Gastrocnemius medialis (tissue), 4 donors: ENCODE data around the gene TAF7. TPM values are rescaled to one million over a fixed set of nuclear protein-coding genes. Genes with fewer than 3 reads are reported as not detected.
"Not testable (repeated sequence)": the region's sequence is repeated elsewhere in the genome, so short reads cannot be mapped to it uniquely, and the experiment has no call there.

Experiments
- ATAC-seq, 2 donors: fragments of 150-250 bp; one replicate each; pipeline ENCODE4 v1.9.1; 2016
- DNase-seq, 2 donors: peaks; one replicate each; pipeline ENCODE4 v3.0.0-alpha.2; 2019
- H3K27ac ChIP-seq, 4 donors: fragments of 200-600 bp; sonication (generic); 1 replicate in 1 of 4; 2 replicates in 3 of 4; pipeline ENCODE4 v1.5.1; 2016 to 2018; ENCODE audit warnings: mild to moderate bottlenecking in 2 of 4, moderate library complexity in 1 of 4
- H3K27me3 ChIP-seq, 3 donors: fragments of 200-600 bp; sonication (generic) in 2 of 3; 1 replicate in 1 of 3; 2 replicates in 2 of 3; pipeline versions ENCODE4 v1.5.1 to v1.6.0; 2016 to 2019; ENCODE audit warnings: mild to moderate bottlenecking in 1 of 3, moderate library complexity in 1 of 3
- H3K36me3 ChIP-seq, 2 donors: fragments of 200-600 bp; sonication (generic) in 1 of 2; one replicate each; pipeline ENCODE4 v1.5.1; 2017 to 2018
- H3K4me1 ChIP-seq, 2 donors: fragments of 200-600 bp; sonication (generic) in 1 of 2; one replicate each; pipeline ENCODE4 v1.5.1; 2016 to 2017; ENCODE audit warnings: mild to moderate bottlenecking in 2 of 2
- H3K4me3 ChIP-seq, 4 donors: fragments of 200-600 bp; sonication (generic) in 3 of 4; 1 replicate in 1 of 4; 2 replicates in 3 of 4; pipeline ENCODE4 v1.5.1; 2016 to 2019; ENCODE audit warnings: mild to moderate bottlenecking in 2 of 4
- H3K9me3 ChIP-seq, 3 donors: fragments of 200-600 bp; sonication (generic) in 2 of 3; 1 replicate in 1 of 3; 2 replicates in 2 of 3; pipeline ENCODE4 v1.5.1; 2016 to 2019
- POLR2A ChIP-seq, 2 donors: fragments of 450-650 bp; IDR thresholded peaks; one replicate each; pipeline ENCODE4 v1.6.1; 2017; ENCODE audit warnings: antibody characterized with exemption in 2 of 2, mild to moderate bottlenecking in 2 of 2, moderate library complexity in 2 of 2
- in situ Hi-C, 4 donors: fragments of 200-750 bp; cut with MboI; loops; one replicate each; pipeline versions ENCODE4 v1.15.0 to v1.8.0; 2017; ENCODE audit warnings: low sequenced_read_pairs in 4 of 4
- intact Hi-C: fragments of 100-400 bp; cut with DNase I; formaldehyde crosslinking; loops from one replicate; pipeline ENCODE4 v1.15.1; 2023; ENCODE audit warnings: low total_unique reads
- total RNA-seq, 4 donors: library from RNA; depleted of rRNA; stranded (reverse); fragments of >200 nt; gene quantifications; one replicate each; pipeline versions ENCODE4 v1.1.0 to v1.2.3, GENCODE V29; 2016
- TF ChIP-seq, protein P1 (sequence below), 5 experiments: fragments of 450-650 bp in 3 of 5; fragments of 200-600 bp in 2 of 5; sonication (generic) in 2 of 5; IDR thresholded peaks in 4 of 5; conservative IDR thresholded peaks in 1 of 5; 1 replicate in 4 of 5; 2 replicates in 1 of 5; pipeline ENCODE4 v1.5.1; 2016 to 2019; ENCODE audit warnings: antibody characterized with exemption in 5 of 5, mild to moderate bottlenecking in 3 of 5, moderate library complexity in 3 of 5

Gene TAF7
- total RNA-seq, 4 donors from 2014 or later: 60.9 to 91.2 (median 79.8) TPM

DNA sequence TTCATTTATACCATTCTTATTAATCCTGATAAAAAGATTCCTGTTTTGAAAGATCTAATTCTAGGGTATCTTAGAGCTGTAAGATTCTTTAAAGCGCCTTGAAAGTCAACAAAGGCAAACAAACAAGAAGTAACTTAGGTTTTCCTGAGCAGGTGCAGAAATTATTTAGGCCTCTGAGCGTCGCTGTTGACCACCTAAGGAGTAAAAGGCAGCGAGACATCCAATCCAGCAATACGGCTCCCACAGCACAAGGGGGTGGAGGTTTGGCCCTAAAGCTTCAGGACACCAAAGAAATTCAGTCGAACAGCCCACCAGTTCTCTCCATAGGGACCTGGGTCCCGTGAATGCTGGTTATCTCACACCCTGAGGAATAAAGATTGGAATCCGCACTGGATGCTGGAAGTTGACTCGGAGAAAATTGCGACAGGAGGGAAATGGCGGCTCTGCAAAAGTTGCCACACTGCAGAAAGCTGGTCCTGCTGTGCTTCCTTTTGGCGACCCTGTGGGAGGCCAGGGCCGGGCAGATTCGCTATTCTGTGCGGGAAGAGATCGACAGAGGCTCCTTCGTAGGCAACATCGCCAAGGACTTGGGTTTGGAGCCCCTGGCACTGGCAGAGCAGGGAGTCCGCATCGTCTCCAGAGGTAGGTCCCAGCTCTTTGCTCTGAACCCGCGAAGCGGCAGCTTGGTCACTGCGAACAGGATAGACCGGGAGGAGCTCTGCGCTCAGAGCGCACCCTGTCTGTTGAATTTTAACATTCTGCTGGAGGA lies 18.1 kb upstream of the TAF7 start, which contains the start of gene PCDHGA2:
Gene PCDHGA2, plus strand, starts transcription at position 223 of the 769 bp plus-strand sequence.
- peak within 1 kb of the TSS; percentile 12 to 58 (median 48) for H3K4me3 ChIP-seq
- peak within 1 kb of the TSS; percentile 30 to 77 (median 70) for H3K27ac ChIP-seq
- H3K27me3 ChIP-seq: peaks cover under 1 to 11% (median 10%) of the 10 kb centered on the region in 3 donors
- no peak for TF ChIP-seq POLR2A (IDR thresholded peaks at IDR 0.05)
- TF ChIP-seq, protein P1, sequence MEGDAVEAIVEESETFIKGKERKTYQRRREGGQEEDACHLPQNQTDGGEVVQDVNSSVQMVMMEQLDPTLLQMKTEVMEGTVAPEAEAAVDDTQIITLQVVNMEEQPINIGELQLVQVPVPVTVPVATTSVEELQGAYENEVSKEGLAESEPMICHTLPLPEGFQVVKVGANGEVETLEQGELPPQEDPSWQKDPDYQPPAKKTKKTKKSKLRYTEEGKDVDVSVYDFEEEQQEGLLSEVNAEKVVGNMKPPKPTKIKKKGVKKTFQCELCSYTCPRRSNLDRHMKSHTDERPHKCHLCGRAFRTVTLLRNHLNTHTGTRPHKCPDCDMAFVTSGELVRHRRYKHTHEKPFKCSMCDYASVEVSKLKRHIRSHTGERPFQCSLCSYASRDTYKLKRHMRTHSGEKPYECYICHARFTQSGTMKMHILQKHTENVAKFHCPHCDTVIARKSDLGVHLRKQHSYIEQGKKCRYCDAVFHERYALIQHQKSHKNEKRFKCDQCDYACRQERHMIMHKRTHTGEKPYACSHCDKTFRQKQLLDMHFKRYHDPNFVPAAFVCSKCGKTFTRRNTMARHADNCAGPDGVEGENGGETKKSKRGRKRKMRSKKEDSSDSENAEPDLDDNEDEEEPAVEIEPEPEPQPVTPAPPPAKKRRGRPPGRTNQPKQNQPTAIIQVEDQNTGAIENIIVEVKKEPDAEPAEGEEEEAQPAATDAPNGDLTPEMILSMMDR (IDR thresholded peaks at IDR 0.05 in 4 of 5, conservative IDR thresholded peaks at IDR 0.05 in 1 of 5): peak; percentile 40 to 64 (median 60)
- H3K9me3 ChIP-seq: peaks cover 0 to 18% (median 0%) of the 10 kb centered on the region in 3 donors
- no peaks in the 10 kb centered on the region for H3K4me1 ChIP-seq
- in situ Hi-C loops (no loop called here), intact Hi-C loops (no loop called here)
- peak; percentile 45 to 66 for ATAC-seq
- no peaks in the 10 kb centered on the region for H3K36me3 ChIP-seq
- DNase-seq: no peak

DNA sequence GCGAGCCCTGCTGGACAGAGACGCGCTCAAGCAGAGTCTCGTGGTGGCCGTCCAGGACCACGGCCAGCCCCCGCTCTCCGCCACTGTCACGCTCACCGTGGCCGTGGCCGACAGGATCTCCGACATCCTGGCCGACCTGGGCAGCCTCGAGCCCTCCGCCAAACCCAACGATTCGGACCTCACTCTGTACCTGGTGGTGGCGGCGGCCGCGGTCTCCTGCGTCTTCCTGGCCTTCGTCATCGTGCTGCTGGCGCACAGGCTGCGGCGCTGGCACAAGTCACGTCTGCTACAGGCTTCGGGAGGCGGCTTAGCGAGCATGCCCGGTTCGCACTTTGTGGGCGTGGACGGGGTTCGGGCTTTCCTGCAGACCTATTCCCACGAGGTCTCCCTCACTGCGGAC lies 12.0 kb upstream of the TAF7 start:
- H3K27me3 ChIP-seq, H3K36me3 ChIP-seq, H3K4me3 ChIP-seq, ATAC-seq, H3K27ac ChIP-seq, H3K4me1 ChIP-seq, intact Hi-C loops, in situ Hi-C loops, DNase-seq, H3K9me3 ChIP-seq: not testable (repeated sequence)

DNA sequence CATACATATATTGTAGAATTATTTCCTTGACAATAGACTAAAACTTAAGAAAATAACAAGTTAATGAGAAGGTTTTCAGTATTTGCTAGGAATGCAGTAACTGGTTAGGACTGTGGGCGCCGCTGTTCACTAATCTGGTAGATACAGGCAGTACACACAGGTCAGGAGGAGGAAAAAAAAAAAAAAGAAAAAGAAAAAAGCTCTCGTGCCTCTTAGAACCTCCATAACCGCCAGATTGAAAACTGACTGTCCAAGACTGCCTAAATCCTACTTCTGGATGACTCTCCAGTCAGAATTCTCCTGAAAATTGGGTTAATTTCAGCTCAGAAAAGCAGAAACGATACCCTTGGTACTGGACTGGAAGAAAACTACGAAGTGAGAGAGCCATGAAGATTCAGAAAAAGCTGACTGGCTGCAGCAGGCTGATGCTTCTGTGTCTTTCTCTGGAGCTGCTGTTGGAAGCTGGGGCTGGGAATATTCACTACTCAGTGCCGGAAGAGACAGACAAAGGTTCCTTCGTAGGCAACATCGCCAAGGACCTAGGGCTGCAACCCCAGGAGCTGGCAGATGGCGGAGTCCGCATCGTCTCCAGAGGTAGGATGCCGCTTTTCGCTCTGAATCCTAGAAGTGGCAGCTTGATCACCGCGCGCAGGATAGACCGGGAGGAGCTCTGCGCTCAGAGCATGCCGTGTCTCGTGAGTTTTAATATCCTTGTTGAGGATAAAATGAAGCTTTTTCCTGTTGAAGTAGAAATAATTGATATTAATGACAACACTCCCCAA lies 9.9 kb upstream of the TAF7 start, which contains the start of gene PCDHGA1:
Gene PCDHGA1, plus strand, starts transcription at position 216 of the 782 bp plus-strand sequence.
- Histone ChIP-seq H3K36me3 (no peaks in the 10 kb centered on the region), H3K27ac (peak within 1 kb of the TSS; percentile 16 to 61 (median 42)), H3K27me3 (peaks cover 0 to 10% (median 0%) of the 10 kb centered on the region in 3 donors), H3K9me3 (no peaks in the 10 kb centered on the region), H3K4me1 (peaks cover 6 to 7% of the 10 kb centered on the region in 2 donors), H3K4me3 (peak within 1 kb of the TSS; percentile 29 to 49 (median 38))
- intact Hi-C loops (no loop called here), in situ Hi-C loops (no loop called here)
- ATAC-seq (peak in 1 of 2 donors; percentile 42), DNase-seq (no peak)
- TF ChIP-seq, protein P1 (IDR thresholded peaks at IDR 0.05 in 4 of 5, conservative IDR thresholded peaks at IDR 0.05 in 1 of 5): peak in 4 of 5 experiments; percentile 9 to 63 (median 26)
- no peak for TF ChIP-seq POLR2A (IDR thresholded peaks at IDR 0.05)

DNA sequence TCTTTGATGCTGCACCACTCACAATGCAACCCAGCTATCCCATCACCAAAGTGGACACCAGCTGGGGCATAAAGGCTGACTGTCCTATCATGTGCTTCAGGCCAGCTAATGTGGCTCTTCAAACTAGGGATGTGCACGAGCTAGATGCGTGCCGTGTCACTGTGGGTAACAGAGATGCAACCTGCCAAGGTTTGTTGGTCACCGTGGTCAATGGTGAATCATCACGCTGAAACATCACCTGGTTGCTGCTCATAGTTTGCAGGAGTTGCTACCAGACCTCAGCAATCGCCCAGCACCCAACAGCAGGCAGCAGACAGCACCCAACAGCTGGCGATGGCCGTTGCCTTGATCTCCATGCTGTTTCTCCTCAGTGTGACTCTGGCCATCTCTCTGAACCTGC lies 7.6 kb upstream of the TAF7 start:
- Histone ChIP-seq H3K4me3 (no peak overlapping the region), H3K27ac (no peak overlapping the region), H3K36me3 (no peaks in the 10 kb centered on the region), H3K4me1 (peaks cover 6 to 7% of the 10 kb centered on the region in 2 donors), H3K27me3 (peaks cover 0 to 3% (median 0%) of the 10 kb centered on the region in 3 donors), H3K9me3 (no peaks in the 10 kb centered on the region)
- ATAC-seq: no peak
- DNase-seq: no peak
- intact Hi-C loops: loop anchor here (10.0 kb wide), 1 partner anchor 597 kb away; the partner anchor contains the start of gene DELE1
- TF ChIP-seq POLR2A (IDR thresholded peaks at IDR 0.05): no peak
- TF ChIP-seq, protein P1 (IDR thresholded peaks at IDR 0.05 in 4 of 5, conservative IDR thresholded peaks at IDR 0.05 in 1 of 5): no peak
- in situ Hi-C loops: loop anchor here in 2 of 4 donors (10.0 kb wide), 1 partner anchor 237 kb away; no protein-coding TSS in a partner anchor
